HFFc6 (cell line): ENCODE data around the gene OPRM1. TPM values are rescaled to one million over a fixed set of nuclear protein-coding genes. Genes with fewer than 3 reads are reported as not detected.

Experiments used
- DNase-seq: peaks from one replicate; pipeline ENCODE4 v3.0.0-alpha.2; 2018
- H3K27ac Mint-ChIP-seq: 2 replicates; pipeline ENCODE4 v1.8.0; 2020; ENCODE audit warnings: mild to moderate bottlenecking, mixed read lengths
- H3K27me3 Mint-ChIP-seq: 2 replicates; pipeline ENCODE4 v1.8.0; 2021; ENCODE audit warnings: mild to moderate bottlenecking, moderate library complexity, mixed read lengths; ENCODE audit not compliant: insufficient read depth
- H3K36me3 Mint-ChIP-seq: 2 replicates; pipeline ENCODE4 v1.8.0; 2021; ENCODE audit warnings: low read depth, mixed read lengths
- H3K4me1 Mint-ChIP-seq: 2 replicates; pipeline ENCODE4 v1.8.0; 2020; ENCODE audit warnings: low read depth, mixed read lengths
- H3K4me3 Mint-ChIP-seq: 2 replicates; pipeline ENCODE4 v1.8.0; 2020; ENCODE audit warnings: mild to moderate bottlenecking, moderate library complexity, mixed read lengths
- H3K9me3 Mint-ChIP-seq: 2 replicates; pipeline ENCODE4 v1.8.0; 2020; ENCODE audit warnings: mild to moderate bottlenecking, mixed read lengths
- CTCF ChIP-seq: fragments of 200-600 bp; sonication (generic); IDR thresholded peaks from 2 replicates; pipeline ENCODE4 v1.5.0; 2021; ENCODE audit warnings: antibody characterized with exemption, mild to moderate bottlenecking
- total RNA-seq, 6 experiments: library from RNA; stranded (reverse); fragmentation: NEBNext Ultra II Directional; extraction: Animal tissue kit (Norgen Biotek cat#: 25700); gene quantifications; 2 replicates in 1 of 6; 3 replicates in 5 of 6; pipeline ENCODE4 v1.2.3, GENCODE V29; 2021

The OPRM1 gene
- total RNA-seq, 6 experiments from 2014 or later: not detected

DNA sequence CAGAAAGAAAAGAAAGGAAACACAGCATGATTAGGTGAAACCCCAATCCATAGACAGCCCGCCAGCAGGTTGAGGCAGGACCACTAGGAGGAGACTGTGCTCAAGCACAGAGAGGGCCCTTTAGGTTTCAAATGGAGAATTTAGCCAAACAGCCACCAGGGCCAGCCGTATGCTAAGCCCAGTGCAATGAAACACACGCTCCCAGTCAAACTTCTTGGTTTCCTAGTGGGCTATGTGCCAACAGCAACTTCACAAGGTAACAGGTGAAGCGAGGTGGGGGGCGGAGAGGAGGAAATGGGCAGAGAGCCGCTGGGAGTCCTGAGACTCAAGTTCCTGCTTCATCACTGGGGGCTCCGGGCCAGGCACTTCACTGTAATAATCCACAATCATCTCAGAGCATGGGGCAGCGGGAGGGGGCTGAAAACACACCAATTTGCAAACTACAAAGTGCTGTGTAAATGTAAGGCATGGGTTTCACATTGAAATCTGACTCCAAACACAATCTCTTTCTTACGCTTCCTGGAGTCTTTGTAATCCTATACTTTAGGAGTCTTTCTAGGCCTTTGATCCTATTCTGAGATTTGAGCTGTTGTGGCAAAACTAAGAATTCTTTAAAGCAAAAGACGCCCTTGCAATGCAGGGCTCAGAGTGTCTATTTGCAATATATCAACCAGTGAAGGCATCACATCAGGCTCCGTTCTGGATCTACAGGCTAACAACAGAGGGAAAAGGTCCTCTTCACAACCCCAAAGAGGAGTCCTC lies 117.3 kb downstream of the OPRM1 start:
- peaks cover 9% of the 10 kb centered on the region for H3K27me3 Mint-ChIP-seq
- peak; percentile 41 for DNase-seq
- no peaks in the 10 kb centered on the region for H3K36me3 Mint-ChIP-seq
- no peaks in the 10 kb centered on the region for H3K9me3 Mint-ChIP-seq
- H3K4me3 Mint-ChIP-seq: no peak overlapping the region
- TF ChIP-seq CTCF: peak; percentile 83
- no peak overlapping the region for H3K27ac Mint-ChIP-seq
- H3K4me1 Mint-ChIP-seq: 0 out of 2 replicates have a peak, but pooled peaks cover 15% of the 10 kb centered on the region

GRCh38 chr6:154157082-154157481 lies 118.0 kb downstream of the OPRM1 start:
- no peak overlapping the region for H3K27ac Mint-ChIP-seq

GRCh38 chr6:154157706-154158105 lies 118.7 kb downstream of the OPRM1 start:
- no peak overlapping the region for H3K27ac Mint-ChIP-seq
- H3K4me1 Mint-ChIP-seq: 0 out of 2 replicates have a peak, but pooled peaks cover 15% of the 10 kb centered on the region
- H3K36me3 Mint-ChIP-seq: no peaks in the 10 kb centered on the region
- DNase-seq: no peak
- no peak for TF ChIP-seq CTCF
- peaks cover 8% of the 10 kb centered on the region for H3K27me3 Mint-ChIP-seq
- no peak overlapping the region for H3K4me3 Mint-ChIP-seq
- no peaks in the 10 kb centered on the region for H3K9me3 Mint-ChIP-seq

More at GRCh38 chr6:154157082-154157481, 118.0 kb downstream of the OPRM1 start:
- no peak for TF ChIP-seq CTCF
- H3K27me3 Mint-ChIP-seq: peaks cover 8% of the 10 kb centered on the region
- H3K36me3 Mint-ChIP-seq: no peaks in the 10 kb centered on the region
- 0 out of 2 replicates have a peak, but pooled peaks cover 15% of the 10 kb centered on the region for H3K4me1 Mint-ChIP-seq
- no peaks in the 10 kb centered on the region for H3K9me3 Mint-ChIP-seq
- DNase-seq: no peak
- peak overlapping the region; percentile 55; the same call in 1 of the 2 replicates for H3K4me3 Mint-ChIP-seq

DNA sequence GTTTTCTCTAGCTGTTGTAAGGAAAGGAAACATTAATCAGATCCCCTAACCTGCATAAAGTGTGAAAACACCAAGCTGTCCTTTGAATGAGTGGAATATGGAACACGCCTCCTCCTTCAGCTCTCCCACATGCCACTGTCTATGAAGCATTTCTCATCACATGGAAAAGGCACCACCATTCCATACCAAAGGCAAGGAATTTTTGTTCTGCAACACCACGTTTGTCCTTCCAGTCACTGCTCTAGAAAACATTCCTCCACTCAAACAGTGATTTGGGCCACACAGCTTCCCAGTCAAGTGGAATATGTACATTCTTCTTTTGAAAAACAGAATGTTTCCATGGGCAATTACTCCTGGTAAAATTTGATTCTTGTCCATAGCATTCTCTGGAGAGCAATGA lies 120.1 kb downstream of the OPRM1 start:
- no peak for TF ChIP-seq CTCF
- 0 out of 2 replicates have a peak, but pooled peaks cover 15% of the 10 kb centered on the region for H3K4me1 Mint-ChIP-seq
- no peaks in the 10 kb centered on the region for H3K9me3 Mint-ChIP-seq
- no peak for DNase-seq
- no peaks in the 10 kb centered on the region for H3K36me3 Mint-ChIP-seq
- H3K4me3 Mint-ChIP-seq: no peak overlapping the region
- H3K27ac Mint-ChIP-seq: no peak overlapping the region
- H3K27me3 Mint-ChIP-seq: peaks cover 8% of the 10 kb centered on the region

DNA sequence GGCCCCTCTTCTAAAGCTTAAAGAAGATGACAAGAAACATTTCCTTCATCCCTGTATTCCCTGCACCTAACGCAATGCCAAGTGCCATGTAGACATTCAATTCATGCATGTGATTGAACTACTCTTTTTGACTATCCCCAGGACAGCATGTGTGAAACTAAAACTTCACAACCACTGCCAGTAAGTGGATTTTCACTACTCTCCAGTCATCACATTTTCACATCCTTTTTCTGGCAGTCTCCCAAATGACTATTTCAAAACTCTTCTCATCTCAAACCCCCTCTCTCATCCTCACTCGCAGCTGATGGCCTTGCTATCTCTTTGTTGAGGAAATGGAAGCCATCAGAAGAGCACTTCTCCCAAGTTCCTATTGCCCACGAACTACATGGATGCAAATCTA lies 122.6 kb downstream of the OPRM1 start:
- no peak overlapping the region for H3K27ac Mint-ChIP-seq
- H3K36me3 Mint-ChIP-seq: no peaks in the 10 kb centered on the region
- no peak for TF ChIP-seq CTCF
- H3K4me1 Mint-ChIP-seq: 0 out of 2 replicates have a peak, but pooled peaks cover 7% of the 10 kb centered on the region
- no peak overlapping the region for H3K4me3 Mint-ChIP-seq
- DNase-seq: no peak
- peaks cover 8% of the 10 kb centered on the region for H3K27me3 Mint-ChIP-seq
- no peaks in the 10 kb centered on the region for H3K9me3 Mint-ChIP-seq
